Measurements from ENCODE around the gene SAE1.

Gene SAE1

DNA sequence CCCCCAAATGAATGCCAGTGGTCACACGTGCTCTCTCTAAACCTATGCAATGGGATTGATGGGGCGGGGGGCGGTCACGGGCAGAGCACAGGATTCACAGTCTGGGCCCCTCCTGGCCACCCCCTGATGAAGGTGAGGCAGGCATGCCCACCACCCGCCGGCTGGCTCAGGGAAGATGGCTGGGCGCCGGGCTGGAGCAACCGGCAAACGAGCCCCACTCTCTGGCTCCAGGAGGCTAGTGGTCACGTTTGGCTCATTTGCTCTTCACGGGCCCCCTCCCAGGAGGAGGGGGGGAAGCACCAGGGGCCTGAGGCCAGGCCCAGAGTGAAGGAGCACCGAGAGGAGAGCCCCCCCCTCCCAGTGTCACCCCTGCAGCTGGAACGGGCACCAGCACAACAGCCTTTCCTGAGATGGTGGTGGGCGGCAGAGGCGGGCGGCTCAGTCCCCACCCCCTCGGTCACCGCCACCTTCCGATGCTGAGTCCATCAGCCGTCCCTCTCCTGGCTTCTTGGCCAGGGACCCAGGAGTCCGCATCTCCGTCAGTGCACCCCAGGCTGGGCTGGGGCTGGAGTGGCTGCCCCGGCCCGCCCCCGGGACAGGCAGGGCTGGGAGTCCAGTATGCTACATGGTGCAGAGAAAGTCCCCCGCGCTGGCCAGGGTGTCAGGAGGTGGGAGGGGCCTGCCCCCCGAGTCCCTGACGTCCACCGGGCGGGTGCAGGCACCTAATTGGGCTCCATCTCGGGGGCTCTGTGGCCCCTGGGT is 90.6 kb downstream of the SAE1 start:
- no peak for DNase-seq (ENCODE audit: low spot score)

DNA sequence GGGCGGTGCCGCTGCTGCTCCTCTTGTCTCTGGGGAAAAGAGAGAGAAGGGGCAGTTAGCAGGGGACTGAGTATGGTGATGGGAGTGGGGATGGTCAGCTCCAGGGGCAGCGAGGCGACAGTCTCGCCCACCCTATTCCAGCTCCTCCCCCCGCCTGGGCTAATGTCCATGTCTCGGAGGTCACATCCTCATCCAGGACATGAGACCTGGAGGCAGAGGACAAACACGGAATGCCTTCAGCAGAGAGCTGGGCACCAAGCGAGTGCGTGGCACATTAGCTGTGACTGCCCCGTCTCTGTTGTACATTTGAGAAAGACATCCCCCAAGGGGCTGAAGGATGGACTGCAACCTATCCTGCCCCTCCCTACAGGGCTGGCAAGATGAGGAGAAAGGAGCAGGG is 91.3 kb downstream of the SAE1 start:
- DNase-seq (ENCODE audit: low spot score), result no peak

DNA sequence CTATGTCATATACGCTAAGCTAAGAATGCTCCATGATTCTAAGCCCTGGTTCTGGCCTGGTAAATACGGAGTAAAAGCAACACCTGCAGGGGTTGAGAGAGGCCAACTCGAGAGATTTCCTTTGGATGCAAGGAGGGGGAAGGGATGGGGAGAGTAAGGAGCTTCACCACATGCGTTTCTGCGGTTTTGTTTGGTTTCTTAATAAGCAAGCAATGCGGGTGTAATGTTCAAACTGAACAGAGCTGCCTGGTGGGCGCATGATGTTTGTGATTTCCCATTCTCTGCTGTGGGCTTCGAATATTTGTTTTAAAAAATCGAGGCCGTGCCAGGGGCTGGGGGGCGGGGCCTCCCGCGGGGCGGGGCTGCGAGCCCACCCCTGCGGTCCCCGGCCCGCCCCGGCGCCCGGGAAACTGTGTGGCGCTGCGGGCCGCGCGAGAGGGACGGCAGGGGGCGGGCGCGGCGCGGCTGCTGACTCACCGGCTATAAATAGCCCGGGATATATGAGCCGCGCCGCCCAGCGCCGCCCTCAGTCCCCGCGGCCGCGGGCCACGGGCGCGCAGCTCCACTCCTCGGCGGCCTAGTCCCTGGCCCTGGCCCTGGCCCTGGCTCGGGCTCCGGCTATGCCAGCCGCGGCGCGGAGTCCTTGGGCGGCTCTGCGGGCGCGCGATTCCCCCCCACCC is 95.3 kb downstream of the SAE1 start:
- DNase-seq (ENCODE audit: low spot score), result peak; percentile 83

DNA sequence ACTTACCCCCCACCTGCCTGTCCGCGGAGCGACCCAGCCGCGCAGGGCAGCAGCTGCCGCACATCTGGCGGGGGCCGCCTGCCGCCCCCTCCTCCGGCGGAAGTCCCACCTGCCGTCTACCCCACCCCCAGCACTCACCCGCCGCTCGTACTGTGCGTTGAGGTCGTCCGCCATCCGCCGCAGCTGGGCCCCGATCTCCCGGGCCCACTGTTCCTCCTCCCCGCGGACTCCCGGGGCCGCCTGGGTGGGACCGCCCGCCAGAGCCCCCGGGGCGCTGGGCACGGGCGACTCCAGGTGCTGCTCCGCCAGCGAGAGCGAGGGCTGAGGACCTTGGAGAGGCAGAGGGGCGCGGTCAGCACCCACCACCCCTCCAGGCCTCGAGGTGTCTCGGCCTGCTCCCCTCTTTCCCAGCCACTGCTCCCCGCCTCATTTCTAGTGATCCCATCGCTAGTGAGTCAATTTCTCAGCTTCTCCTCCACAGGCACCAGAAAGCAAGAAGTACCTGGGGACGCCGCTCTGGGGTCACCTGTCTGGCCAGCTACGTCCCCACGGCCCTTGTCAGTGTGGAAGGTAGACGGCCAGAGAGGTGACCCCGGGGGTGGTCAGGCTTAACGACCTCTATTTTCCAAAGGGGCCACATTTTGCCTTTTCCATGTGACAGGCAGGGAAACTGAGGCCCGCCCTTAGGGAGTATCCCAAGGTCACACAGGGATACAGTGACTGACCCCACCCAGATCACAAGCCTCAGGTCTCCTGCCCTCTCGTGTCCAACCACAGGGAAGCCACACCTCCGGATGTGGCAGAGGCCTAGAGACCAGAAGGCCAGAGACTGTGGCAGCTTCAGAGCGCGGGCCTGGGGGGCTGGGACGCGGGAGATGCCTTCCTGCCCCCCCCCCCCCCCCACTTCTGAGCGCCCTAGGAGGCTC is 96.1 kb downstream of the SAE1 start:
- peak; percentile 71 for DNase-seq (ENCODE audit: low spot score)

DNA sequence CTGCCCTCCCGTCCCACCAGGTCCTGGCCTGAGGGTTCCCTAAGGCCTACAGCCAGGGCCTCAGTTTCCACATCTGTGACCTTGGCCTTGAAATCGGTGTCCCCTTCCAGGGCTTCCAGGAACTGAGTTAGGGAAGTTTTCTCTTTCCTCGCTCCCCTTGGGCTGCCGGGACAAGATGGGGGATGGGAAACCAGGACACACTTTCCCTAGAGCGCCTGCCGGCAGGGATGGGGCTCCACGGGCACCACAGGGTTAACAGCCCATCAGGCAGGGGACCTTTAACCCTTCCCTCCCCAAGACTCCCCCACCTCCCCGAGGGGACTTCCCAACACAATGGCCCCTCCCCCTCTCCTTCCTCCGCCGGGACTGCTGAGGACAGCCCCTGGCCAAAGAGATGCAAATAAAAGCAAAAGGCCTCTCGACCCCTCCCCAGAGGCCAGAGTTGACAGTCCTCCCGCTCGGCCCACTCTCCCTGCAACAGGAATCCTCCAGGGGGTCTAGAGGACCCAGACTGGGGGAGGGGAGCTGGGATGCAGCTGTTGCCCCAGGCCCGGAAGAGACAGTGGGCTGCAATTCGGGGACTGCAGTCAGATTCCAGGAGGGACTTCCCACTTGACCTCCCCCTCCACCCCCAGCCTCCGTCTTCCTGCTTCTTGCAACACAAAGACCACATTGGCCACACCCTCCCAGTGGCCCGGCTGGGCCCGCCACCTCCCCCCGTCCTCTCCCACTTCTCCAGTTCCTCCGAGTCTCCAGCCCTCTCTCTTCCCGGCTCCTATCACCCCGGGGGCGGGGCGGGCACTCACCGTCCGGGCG is 96.9 kb downstream of the SAE1 start:
- peak; percentile 76 for DNase-seq (ENCODE audit: low spot score)

DNA sequence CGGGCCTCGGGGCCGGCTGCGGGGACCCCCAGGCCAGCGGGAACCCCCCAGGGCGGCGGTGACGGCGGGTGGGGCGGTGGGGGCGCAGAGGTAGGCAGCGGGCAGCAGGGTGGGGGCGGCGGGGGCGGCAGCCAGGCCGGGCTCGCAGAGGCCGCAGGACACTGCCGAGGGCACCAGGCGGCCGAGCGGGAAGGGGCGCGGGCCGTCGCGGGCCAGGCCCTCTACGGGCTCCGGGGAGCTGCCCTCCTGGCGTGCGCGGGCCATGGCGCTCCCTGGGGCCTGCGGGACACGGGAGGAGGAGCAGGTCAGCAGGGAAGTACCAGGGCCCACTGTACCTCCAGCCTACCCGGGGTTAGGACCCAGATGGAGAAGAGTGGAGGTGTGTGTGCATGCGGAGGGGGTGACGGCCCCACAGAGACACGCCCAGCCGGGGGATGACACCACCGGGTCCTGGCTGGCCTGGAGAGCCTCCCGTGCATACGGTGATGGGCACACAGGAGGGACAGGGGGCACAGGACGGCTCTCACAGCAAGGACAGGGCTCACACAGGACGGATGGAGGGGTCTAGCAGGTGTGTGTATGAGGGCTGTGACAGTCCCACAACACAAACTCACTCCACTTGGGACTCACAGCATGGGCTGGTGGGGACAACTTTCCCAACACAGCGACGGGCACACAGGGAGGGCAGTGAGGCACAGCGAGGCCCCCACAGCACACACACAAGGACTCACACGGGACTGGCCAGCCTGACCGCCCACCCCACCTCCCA is 97.7 kb downstream of the SAE1 start:
- DNase-seq (ENCODE audit: low spot score), result no peak

DNA sequence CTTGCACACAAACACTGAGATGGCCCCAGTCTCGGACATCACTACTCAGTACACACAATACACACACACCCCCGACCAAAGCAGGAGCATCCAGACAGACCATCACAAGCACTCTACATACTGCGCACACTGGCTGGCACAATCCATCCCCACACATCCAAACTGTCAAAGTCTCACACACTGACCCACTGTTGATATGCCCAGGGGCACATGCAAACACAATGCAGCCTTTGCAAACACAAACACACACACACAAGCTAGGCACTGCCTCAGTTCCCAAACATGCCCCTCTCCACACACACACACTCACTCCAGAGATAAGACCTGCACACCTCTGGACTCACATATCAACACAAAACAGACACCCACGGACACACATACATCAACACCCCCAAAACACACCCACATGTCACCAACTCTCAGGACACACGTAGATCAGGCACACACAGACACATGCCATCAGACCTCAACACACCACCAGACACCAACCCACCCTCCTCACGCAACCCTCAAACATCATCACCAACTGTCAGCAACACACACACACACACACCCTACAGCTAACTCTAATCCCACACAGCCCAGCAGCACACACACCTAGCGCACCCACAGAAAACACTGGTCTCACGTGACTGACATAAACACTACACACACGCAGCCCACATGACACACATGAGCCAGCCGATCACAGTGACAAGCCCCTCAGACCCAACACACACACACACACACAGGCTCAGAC is 98.5 kb downstream of the SAE1 start:
- DNase-seq (ENCODE audit: low spot score), result peak; percentile 18

DNA sequence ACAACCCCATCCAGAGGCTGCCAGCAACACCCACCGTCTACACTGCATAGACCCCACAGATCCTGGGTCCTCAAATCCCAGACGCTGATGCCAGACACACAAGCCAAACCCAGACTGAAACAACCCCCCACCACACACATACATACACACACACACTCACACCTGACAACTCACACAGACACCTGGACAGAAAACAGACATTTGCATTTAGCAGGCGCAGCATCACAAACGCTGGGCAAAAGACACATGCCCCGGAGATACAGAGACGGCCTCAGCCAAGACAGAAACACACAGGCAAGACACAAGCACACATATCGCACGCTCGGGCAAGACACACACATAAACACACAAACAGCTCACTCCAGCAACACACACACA is 99.0 kb downstream of the SAE1 start:
- DNase-seq (ENCODE audit: low spot score), result no peak

DNA sequence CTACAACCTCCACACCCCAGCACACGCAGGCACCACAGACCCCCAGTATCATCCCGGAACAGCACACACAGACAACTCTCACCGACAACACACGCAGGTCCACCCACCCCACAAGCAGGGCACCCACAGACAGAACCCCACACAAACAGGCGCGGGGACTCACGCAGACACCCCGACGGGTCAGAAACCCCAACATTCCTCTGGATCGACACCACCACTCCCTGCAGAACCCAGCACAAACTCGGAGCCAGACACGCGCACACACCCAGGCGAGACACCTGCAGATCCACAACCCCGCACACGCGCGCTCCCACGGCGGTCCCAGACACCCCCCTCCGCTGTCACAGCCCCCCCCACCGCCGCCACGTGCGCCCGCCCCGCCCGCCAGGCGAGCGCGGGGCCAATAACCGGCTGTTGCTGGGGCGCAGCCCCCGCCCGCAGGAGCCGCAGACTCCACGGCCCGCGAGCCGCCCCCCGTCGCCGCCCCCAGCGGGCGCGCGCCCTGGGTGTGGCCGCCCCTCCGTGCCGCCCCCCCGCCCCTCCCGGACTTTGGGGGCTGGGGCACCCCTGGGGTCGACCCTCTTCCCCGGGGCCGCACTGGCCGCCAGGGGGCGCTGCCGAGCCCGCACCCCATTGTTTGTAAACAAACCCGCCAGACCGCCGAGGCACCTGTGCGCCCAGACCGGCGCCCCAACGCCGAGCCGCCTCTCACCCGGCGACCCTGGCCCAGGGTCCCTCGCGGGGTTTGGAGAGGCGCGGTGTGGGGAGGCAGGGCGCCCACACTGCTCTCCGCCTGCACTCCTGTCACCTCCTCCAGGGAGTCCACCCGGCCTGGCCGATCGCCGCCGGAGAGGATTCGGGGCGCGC is 99.7 kb downstream of the SAE1 start:
- DNase-seq (ENCODE audit: low spot score), result no peak

DNA sequence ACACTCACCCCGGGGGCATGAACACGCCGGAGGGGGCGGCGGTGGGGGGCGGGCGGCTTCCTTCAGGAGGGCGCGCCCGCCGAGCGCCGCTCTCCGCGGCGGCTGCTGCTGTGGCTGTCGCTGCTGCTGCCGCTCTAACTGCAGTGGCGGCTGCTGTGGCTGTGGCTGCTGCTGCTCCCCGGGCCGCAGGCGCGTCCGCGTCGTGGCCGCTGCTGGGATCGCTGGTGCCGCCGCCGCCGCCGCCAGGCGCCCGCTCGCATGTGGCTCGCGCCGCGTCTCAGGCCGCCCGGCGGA is 100.2 kb downstream of the SAE1 start, which contains the start of gene BBC3:
Gene BBC3 (minus strand): TSS at position 279 of the 294 bp plus-strand sequence. CDS start 2,768 bp downstream, outside the sequence.
- DNase-seq (ENCODE audit: low spot score), result no peak

DNA sequence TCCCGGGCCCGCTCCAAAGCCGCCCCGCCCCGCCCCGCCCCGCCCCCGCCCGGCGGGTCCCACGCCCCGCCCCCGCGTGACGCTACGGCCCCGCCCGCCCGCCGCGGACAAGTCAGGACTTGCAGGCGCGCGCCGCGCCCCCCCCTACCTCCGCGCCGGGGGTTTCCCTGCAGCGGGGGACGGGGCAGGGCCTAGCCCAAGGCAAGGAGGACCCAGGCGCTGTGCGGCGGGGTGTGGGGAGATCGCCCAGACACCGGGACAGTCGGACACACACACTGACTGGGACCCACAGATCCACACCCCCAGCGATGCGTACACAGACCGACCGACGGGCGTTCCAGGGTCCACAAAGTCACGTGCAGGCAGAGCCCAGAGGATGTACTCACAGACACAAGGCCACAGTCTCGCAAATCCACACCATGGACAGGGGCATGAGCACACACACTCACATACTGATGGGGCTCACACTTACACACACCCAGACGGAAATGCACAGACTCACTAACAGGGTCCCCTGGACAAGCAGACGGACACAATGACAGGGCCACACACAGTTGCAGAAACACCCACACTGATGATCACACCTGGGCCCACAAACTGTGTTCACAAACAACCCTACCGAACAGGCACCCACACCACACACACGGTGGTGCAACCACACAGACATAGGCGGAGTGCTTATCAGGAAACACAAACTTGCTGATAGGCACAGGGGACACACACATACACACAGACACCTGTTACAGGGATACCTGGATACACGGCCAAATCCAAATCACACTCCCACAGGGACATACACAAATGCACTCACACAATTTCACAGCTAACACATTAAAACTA is 100.8 kb downstream of the SAE1 start:
- peak; percentile 71 for DNase-seq (ENCODE audit: low spot score)

DNA sequence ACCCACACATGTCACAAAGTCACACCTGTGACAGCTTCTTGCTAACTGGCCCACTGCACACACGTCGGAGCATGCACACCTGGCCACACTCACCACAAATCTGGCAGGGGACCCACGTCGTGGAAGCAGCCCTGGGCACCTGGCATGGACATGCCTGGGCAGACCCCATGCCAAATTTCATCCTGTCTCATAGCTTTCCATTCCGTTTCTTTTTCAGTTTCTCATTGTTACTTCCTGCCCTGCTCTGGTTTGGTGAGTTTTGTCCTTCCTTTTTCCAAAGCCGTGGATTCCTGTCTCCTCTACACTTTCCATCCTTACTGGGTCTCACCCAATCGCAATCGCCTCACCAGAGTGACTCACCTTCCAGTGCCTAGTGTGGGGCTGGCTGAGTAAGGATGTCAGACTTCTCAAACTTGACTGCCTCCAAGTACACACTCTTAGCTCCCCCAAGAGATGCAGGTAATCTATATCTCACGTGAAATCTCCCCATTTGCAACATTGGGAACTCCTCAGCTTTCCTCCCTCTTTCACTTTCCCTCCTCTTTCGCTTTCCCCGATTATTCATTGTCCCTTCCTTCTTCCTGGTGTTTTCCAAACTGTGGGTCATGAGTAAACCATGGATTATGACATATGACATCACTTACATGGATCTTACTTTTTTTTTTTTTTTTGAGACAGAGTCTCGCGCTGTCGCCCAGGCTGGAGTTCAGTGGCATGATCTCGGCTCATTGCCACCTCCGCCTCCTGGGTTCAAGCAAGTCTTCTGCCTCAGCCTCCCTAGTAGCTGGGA is 102.0 kb downstream of the SAE1 start:
- DNase-seq (ENCODE audit: low spot score), result peak; percentile 69

DNA sequence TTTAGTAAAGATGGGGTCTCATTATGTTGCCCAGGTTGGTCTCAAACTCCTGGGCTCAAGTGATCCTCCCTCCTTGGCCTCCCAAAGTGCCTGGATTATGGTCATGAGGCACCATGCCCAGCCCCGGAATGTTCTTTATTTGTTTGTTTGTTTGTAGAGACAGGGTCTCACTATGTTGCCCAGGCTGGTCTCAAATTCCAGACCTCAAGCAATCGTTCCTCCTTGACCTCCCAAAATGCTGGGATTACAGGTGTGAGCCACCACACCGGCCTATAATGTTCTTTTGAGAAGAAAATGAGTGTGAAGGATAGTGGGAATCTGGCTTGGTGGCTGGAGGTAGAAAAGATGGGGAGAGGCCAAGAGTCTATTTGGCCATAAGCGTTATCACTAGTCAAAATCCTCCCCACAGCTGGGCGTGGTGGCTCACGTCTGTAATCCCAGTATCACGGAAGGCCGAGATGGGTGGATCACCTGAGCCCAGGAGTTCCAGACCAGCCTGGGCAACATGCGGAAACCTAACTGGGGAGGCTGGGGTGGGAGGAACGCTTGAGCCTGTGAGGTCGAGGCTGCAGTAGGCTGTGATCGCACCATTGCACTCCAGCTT is 105.5 kb downstream of the SAE1 start:
- DNase-seq (ENCODE audit: low spot score), result no peak

DNA sequence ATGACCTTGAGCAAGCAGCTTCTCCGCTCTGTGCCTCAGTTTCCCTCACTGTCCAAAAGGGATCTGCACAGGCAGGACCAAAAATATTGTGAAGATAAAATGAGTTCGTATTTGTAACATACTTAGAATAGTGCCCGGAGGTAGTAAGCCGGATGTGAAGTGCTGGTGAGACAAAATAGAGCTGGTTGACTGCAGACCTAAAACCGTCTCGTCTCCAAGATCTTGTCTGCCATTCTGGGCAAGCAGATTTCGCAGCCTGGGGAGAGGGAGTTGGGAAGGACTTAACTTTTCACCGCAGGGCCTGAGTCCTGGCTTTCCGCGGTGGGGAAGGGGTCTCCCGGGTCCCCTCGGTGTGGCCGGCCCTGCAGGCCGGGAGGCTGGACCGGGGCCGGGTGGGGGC is 108.5 kb downstream of the SAE1 start:
- no peak for DNase-seq (ENCODE audit: low spot score)

DNA sequence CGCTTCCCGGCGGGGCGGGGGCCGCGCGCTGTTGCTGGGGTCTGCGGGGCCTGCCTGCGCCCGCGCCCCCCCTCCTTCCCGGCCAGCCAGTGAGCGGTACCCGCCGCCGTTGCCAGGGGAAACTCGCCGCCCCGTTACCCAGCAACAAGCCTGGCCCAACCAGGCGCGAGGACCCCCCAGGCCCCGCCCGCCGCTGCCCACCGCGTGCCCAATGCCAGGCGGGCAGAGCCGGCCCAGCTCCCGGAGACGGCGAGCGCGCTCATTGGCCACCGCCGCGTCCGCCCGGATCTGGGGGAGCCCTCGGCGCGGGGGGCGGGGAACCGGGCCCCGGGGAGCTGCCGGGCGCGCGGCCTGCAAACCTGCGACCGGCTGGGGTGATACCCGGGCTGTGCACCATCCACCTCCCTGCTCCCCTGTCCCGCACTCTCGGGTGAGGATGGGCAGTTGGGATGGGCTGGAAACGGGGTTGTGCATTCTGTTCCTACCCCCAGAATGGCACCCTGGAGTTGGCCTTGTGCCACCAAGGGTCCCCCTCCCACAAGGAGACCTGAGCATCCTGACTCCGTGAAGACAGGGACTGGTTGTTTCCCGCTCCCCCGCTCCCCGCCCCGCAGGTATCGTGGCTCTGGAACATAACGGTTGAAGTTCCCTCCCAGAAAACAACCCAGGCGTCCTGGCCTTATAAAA is 109.1 kb downstream of the SAE1 start:
- no peak for DNase-seq (ENCODE audit: low spot score)

DNA sequence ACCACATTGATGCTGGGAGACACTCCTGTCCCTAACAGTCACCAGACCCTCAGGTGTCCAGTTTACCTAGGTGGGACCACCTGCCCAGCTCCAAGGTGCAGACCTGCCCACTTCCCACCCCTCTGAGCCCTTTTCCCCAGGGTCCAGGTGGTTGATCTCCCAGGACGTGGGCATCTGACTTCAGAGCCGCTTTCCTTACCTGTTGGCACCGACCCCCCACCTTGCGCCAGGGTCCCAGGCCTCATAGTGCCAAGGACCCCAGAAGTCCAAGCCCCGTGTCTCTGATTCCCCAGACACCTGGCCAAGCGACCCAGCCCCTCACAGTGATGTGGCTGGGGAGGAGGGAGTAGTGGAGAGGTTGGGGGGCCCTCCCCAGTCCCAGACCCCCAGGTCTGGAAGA is 109.9 kb downstream of the SAE1 start:
- no peak for DNase-seq (ENCODE audit: low spot score)

All from kidney capillary endothelial cell (primary cell).